Activated naive CD4-positive, alpha-beta T cell treated with anti-CD3 and anti-CD28 coated beads, Interleukin-2, amount 50 U/mL, for 16 hours (primary cell): ENCODE data around the gene FGGY.

Source experiments
- DNase-seq: peaks from one replicate; pipeline ENCODE4 v3.0.0-alpha.2; 2020

The FGGY gene

DNA sequence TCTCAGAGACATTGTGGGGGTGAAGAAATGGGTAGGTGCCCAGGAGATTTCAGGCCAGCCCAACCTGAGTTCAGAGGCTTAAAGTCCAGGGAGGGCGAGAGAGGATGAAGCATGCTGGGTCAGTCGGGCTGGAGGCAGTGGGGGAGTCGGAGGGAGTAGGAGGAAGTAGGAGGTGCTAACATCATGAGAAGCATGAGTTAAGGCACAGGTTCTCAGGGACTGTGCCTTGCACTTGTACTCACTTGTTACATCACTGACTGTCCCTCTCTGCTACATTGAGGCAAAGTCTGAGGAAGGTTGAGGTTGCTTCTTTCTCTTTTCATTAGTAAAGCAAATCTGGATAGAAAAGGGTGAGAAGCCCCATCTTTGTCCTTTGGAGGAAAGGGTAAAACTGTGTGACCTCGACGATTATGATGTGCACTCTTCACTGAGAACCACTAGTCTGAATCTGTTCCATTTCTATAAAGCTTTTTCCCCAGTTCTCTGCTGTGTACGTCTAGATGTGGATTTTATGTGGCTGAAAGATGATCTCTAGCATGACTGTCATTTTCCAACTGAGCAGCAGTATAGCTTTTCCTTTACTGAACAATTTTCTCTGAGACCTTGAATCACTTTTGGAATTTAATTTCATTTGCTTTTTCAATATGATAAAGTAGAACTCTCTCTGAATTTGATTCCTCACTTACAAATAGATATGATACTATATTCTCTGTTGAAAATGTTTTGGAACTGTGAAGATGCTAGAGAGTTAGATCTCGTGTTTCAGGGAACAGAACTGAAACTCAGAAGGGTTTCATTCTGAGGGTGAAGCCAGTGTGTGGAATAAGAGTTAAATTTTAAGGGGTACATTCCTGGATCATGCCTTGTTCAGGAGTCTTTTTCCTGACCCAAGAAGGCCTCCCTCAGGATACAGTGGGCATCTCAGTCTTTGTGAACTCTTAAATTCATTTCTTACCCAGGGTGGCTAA is 94.6 kb downstream of the FGGY start:
- no peak for DNase-seq

DNA sequence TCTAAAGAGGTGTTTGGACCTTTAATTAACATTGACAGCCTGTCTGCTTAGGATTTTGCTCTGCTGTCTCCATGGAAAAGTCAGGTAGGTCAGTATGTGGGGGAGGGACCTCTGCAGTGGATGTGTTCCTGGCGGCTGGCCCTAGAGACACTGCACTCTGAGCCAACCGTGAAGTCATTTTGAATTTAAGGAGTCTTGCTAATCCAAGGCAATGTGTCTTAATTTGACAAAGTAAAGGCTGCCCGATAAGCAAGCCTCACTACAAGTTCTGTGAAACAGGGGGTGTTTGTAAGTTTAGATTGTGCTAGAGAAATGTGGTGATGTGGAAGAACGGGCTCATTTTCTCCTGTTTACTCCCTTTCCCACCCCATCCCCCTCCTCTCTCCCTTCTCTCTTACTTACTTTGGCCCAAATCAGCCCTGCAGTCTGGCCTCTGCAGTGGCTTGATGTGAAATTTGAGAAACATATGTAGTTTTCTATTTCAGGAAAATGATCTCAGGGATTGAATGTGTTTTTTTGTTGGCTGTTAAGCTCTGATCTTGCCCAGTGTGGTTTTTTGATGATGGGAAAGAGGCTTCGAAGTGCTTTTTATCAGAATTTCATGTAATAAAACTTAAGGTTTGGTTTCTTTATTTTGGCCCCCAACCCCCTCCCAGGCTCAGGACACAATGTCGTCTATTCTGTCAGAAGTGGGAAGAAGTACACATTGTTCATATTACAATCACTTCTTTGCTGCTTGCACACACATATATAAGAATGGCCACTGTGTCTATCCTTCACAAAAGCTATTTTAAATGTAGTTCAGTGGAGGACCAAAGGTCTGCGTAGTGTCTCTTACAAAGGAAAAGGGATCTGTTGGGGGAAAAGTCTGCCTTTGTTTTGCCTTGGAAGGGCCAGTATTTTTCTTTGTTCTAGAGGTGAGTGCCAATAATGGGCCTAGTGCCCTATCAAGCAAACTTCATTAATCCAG is 96.6 kb downstream of the FGGY start:
- DNase-seq, result no peak

DNA sequence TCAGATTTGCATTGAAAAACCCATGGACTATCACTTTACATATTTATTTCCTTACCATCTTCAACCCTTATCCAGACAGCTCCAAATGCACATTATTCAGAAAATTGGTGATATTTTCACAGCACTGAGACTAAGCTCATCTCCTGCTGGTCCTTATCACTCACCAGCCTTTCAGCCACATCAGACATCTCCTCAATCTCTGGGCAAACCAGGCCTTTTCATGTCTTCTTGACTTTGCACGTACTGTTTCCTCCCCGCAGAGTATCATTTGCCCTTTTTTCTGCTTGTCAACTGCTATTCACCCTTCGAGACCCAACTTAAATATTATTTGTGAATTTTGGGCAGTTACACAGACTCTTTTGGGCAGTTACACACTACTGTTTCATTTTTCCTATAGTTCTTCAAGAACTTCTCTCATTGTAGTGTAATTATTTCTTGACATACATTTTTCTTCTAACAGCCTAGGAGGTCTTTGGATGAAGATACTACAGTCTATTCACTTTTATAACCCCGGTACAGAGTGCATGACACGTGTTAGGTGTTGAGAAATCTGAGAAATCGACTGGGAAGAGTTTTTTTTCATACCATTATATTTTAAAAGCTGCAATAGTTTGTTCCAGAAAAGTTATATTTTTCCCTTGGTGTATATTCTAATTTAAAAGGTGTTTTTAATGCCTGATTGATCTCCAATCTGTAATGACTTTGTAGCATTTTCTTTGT is 98.0 kb downstream of the FGGY start:
- no peak for DNase-seq

DNA sequence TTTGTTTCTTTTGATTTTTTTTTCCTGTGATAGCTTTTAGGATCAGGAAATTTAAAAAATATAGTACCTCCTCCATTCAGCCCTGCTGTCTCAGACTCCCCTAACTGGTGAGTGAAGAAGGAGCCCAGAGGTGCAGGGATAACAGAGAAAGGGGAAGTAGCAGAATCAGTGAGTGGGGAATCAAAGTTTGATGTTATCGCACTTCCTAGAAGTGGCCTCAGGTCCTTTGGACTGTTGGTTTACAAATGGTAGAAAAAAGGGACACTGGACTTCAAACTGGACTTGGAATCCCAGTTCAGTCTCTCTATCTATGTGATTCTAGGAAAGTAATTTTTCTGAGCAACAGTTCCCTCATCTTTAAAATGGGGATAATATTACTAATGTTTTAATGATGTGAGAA is 99.5 kb downstream of the FGGY start:
- DNase-seq, result no peak

DNA sequence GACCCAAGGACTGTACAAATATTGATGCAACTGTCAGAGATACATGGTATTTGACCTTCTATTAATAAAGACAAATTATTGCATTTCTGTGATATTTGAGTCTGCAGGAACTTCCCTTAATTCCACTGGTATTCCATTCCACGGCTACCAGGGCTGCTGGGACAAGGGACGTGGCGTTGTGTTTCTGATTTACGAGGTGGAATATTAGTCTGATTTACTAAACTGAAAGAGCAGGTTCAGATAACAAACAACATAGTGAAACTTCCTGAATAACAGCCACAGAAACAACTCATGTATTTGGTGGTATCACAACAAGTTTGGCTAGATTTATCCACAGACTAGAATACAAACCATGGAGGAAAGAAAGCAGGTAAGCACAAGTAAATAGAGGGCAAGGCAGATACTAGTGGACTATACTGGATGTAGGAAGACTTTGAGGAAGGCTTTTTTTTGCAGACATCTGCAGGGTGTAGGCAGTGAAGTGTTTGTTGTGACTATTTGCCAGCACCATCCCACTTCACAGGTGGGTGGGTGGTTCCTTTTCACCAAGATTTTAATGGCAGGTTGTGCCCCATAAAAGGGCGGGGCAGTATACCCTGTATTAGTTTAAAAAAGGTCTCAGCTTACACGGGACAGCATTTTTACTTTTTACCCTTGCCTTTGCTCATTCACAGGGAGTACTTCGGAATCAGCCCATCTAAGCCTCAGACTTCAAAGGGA is 100.4 kb downstream of the FGGY start:
- DNase-seq, result no peak

DNA sequence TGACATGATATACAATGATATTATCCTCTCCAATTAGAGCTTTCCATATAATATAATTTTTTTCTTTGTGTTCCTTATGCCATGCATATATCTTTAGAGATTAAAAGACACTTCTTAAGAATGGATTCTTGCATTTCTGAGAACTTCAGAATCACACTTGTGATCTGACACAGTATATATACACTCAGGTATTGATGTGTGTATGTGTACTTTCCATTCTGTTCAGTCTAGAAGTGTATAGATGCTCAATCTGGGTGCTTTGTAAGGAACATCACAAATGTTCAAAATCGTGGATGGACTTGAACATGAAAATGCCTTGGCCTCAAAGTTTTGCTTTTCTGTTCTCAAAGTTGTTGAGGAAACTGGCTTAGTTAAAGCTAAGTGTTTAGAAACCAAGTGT is 102.7 kb downstream of the FGGY start:
- DNase-seq, result no peak

DNA sequence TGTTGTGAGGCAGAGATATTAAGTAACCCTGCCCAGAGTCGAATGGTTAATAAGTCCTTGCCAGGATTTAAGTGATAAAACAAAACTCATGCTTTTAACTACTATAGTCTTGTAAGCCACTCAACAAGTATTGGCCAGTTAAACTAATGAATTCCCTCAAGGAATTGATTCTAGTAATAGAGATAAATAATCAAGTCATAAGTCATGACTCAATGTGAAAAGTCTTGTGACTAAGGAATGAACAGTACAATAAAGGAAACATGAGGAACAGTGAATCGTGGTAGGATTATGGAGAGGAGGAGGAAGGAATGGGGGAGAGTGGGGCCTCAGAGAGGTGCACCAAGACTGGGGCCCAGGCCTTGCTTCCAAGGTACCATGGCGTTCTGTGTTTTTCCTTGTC is 104.7 kb downstream of the FGGY start:
- DNase-seq, result no peak

DNA sequence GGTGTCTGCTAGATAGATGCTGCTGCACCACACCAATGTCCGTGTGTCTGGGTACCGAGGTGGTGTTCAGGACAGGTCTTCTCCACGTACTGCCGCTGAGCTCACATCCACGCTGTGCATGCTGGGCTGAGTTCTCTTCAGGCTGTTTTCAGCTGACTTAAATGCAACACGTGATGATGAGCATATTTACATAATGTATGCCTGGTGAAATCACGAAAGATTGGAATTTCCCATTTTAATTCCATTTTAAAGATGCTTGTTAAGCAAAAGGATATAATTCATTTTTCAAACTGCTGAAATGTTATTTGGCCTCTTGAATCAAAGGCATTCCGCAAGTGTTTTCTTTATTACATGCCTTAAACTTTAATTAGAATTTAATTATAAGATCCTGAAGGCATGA is 107.9 kb downstream of the FGGY start:
- DNase-seq, result no peak

DNA sequence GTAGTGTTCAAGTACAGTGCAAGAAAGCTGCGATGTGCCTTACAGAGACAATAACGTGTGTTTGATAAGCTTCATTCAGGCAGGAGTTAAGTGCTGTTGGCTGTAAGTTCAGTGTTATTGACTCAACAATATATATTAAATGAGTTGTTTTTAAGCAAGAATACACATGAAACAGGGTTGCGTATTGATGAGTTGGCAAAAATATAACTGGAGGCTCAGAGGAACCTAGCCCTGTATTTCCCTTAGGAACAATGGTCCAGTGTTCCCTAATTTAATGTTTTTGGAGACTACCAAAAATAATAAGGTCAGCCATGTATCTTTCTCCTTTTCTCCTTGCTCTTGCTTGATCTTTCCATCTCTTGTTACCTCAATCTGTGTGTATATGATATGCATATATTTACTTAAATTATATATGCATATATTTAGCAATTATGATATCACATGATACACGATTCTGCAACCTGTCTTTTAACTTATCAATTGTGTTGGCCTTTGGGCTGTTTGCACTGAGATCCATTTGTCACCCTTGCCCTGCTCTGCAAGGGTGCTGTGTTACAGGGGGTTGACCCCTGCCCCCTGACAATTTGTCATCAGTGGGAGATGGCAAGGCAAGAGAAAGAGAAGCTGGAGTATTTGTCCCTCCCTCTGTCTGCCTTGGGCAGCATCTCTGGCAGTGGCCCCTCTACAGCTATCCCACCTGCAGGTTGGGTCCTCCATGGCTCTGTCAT is 109.7 kb downstream of the FGGY start:
- no peak for DNase-seq

DNA sequence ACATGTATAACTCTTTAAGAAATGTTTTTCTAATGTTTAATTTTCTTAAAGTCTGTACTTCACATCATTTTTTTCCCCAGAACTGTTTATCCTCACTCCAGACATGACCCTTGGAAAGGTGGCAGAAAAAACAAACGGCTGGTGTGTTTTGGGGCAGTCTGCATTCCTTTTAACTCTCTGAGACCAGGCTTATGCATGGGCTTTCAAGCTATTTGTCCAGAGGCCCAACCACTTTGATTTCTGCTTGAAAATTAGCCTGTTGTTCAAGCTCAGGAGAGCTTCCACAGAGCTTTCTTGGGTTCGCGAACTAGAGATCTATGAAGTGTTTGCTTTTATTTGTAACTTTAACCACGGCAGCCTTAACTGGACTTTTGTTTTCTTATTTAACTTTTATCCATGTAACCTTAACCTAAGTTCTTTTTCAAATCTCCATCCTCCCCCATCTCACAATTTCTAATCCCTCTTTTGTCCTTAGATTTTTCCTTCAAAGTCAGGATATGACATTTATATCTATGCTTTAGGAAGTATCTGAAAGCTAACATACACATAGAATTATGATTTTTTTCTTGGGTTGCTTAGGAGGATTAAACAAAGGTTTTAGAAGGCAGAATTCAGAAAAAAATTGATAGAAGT is 111.8 kb downstream of the FGGY start:
- no peak for DNase-seq

DNA sequence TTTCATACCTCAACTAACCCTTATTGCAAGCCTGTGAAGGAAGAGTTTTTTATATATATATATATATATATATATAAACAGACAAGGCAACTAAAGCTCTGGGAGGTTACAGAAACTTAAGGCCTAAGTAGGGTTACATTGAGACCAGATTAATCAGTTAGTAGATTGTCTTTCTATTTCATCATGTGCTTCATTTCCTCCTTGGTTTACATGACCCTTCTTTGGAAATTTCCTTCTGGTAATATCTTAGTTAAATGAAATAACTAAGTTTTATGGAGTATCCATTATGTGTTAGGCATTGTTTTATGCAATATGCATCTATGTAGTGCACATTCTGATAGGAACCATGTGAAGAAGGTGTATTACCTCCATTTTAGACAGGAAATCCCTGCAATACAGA is 112.7 kb downstream of the FGGY start:
- DNase-seq, result no peak

DNA sequence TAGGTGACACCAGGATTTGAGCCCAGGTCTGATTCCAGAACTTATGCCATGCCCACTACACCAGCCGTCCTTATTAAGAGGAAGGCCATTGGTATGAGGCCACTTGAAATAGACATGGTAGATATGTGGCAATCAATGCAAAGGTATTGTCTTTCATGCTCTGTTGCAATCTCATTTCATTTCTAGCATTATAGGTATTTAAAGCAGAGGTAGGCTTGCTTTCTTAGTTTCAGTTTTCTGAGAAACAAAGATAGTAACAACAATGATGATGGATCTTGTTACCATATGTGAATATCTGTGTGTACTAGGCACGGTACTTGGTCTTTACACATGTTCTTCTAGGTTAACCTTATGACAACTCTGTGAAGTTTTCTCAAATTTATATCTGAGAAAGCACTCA is 113.1 kb downstream of the FGGY start:
- DNase-seq, result no peak

DNA sequence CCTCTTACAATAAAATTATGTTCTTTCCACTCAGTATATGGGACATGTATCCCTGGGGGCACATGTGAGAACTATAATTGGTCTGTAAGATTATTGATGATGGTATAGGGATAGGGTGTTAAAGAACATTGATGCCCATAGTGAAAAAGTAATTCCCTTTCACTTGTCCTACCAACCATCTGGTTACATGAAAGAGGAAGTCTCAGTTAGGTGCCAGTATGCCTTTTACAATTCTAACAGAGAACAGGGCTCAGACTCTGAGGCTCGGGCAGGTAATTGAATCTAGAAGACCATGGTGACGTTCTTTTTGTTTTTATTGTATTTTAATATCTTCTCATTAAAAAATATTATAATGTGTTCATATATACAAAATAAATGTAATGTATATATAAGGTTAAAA is 113.6 kb downstream of the FGGY start:
- no peak for DNase-seq

DNA sequence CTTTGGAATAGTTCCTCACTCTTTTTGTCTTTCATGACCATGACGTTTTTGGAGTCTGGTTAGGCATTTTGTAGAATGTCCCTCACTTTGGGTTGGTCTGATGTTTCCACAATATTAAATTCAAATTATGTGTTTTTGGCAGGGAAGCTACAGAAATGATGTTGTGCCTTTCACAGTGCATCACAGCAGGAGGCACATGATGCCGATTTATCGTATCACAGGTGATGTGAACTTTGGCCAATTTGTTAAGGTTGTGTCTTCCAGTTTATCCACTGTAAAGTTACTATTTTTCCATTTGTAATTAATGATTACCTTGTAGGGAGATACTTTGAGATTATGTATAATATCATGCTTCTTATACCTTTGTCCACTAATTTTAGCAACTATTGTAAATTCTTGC is 114.3 kb downstream of the FGGY start:
- no peak for DNase-seq

DNA sequence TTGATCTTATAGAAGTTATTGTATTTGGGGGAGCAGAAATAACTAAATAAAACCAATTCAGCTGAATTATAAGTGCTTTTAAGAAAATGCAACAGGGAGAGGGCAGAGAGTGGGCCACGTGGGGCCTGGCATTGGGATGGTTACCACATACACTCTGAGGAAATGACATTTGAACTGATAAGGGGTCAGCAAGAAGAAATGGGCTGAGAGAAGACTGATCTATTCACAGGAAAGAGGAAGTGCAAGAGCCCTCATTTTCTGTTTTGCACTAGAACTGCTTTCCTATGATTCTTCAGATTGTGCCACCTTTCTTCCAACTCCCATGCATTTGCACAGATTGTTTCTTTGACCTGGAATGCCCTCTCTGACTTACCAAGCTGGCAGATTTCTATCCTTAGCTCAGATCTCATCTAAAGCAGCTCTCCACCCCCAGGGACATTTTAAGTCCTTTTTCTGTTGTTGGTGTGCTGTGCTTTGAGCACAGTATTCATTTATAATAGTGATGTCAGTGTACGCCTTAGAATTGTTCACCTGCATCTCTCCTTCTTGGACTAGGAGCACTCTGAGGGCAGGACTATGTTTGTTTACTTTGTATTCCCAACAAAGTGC is 115.9 kb downstream of the FGGY start:
- DNase-seq, result no peak

DNA sequence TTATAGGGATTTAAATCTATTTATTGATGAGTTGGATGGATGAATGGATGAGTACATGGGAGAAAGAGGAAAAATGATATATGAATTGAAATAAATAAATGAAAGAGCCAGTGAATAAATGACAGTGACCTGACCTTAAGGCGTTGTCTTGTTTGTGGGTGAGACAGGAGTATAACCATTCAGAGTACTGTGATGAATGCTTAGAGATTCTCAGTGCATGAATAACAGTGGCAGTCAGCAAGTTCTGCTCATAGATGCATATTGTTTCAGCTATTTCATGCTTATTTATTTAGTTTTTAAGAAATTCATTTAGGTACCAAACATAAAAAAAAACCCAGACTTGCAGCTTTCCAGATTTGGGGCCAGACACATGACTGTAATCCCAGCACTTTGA is 116.4 kb downstream of the FGGY start:
- no peak for DNase-seq

DNA sequence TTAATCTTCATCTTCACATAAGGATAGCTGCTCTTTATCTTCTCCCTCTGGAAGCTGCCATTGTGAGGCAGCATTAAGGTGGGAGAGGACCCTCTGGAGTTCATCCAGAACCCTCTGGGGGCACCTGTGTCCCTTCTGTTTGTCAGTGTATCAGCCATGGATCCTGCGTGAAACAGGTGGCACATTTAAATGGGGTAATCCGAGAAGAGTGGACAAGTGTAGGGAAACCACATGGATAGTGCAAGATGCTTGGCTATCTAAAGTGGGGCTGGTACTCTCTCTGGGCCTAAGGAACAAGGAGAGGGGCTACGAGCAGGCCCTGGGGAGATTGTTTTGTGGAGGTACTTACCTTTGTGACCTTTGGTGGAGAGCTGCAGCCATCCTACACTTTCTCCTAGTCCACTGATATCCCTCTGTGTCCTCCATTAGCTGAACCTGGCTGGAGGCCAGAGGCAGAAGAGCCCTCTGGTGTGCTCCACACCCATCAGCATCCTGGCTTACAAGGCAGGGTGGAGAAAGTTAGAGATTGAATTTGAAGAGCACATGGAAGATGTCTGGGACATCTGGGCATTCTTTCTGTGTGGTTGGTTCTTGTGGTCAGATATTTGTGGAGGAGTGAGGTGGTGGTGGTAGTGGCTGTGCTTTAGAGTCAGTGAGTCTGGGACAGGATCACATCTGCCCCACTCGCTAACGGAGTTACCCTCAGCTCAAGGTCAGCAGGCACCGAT is 117.7 kb downstream of the FGGY start:
- no peak for DNase-seq

DNA sequence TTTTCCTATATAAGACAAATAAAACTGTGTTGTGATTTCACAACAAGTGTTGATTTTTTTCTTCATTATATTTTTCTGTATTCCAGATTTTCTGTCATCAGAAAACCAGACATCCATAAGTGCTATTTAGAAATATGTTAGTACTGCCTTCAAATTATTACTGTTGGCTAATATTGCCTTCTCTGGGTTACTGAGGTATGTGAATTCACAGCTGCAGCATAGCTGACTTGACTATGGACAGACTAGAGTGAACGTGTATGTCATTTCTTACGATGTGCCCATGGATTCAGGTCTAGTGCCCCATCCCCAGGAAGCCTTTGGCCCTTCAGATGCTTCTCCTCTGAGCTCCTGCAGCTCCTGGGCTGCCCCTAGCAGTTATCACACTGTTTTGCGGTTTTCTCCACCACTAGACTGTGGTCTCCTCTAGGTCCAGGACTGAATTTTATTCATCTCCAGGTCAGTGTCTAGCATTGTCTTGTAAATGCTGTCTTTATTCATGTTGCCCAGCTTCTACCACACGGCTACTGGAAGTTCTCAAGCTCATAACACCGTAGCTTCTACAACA is 118.5 kb downstream of the FGGY start:
- no peak for DNase-seq

DNA sequence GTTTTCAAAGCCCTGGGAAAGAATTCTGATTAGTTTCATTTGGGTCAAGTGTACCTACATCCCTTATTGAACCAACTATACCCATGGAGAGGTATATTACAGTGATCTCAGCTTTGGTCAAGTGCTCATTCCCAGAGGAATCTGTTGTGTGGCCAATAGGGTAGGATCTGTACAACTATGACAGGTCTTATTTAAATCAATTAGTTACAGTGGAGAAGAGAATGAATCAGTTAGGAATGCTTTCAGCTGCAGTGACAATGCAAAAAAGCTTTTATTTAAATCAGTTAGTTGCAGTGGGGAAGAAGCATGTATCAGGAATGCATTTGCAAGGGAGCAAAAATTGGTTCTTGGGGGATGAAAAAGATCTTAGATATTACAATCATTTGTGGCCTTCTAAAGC is 119.0 kb downstream of the FGGY start:
- DNase-seq, result no peak

DNA sequence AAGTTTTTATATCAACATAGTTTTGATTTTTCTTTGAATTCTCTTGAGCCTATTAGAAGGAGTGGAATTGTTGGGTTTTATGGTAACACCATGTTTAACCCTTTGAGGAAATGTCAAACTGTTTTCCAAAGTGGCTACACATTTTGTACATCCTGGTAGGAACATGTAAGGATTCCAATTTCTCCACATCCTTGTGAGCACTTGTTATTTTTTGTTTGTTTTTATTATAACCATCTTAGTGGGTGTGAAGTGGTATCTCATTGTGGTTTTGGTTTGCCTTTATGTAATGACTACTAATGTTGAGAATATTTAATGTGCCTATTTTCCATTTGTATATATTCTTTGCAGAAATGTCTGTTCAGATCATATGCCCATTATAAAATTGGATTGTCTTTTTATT is 120.5 kb downstream of the FGGY start:
- DNase-seq, result no peak
